Jurkat, Clone E6-1 (cell line): Measurements from ENCODE around the gene SPEM2.
"Not testable (repeated sequence)": the region's sequence is repeated elsewhere in the genome, so short reads cannot be mapped to it uniquely, and the experiment has no call there.

Experiments used
- DNase-seq: peaks from one replicate; pipeline ENCODE4 v3.0.0-alpha.2; 2011; ENCODE audit warnings: low read depth, low spot score
- H3K4me3 ChIP-seq: 2 replicates; pipeline ENCODE4 v1.5.1; 2011; ENCODE audit warnings: mild to moderate bottlenecking, low read length, control low read depth, moderate library complexity

SPEM2 gene

GRCh38 chr17:7465597-7466275 lies 40.3 kb downstream of the SPEM2 start:
- no peak for DNase-seq
- no peak overlapping the region for H3K4me3 ChIP-seq

GRCh38 chr17:7466318-7466638 lies 40.9 kb downstream of the SPEM2 start:
- no peak overlapping the region for H3K4me3 ChIP-seq

DNA sequence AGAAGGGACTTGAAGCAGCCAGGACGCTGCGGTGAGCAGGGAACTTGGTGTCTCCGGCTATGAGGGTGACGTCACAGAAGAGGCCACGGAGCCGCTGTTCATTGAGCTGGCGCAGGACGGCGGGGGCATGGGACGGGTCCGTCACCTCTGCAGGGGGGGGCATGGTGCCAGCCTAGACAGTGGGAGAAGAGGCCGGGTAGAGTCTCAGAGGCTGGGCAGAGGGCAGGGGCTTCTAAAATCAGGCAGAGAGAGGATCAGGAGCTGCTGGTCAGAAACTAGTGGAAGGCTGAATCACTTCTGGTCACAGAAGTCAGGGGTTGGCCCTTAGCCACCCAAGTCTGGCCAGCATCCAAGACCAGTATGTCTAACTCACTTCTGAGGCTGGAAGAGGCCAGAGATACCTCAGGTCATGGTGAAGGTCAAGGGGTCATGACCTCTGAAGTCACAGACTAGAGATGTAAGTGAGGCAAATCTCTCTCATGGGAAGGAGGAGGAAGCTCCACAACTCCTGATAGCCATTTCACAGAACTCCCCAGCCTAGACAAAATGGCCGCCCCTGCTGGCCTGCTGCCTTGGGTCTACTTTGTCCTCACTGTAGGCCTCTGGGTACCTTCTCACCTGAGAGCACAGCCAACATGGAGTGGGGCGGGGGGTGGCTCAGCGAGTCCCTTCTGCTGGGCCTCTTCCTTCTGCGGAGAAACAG lies 41.4 kb downstream of the SPEM2 start:
- DNase-seq: no peak
- H3K4me3 ChIP-seq: no peak overlapping the region

More at GRCh38 chr17:7466318-7466638, 40.9 kb downstream of the SPEM2 start:
- DNase-seq: no peak

DNA sequence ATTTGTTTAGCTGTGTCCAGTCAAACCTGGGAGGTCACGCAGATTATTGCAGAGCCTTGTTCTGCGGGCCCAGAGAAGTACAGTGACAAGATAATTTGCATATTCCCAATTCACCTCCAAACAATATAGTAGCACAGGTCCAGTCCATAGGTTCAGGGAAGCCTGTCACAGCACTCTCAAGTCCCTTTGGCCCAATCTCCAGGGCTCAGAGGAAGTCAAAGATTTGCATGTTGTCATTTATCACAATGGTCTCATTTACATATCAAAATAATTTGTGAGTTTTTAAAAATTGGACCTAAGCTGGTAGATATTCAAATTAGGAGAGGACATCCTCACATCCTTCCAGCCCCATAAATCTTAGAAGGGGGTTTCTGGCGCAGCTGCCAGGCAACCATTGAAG lies 42.1 kb downstream of the SPEM2 start:
- no peak for DNase-seq
- H3K4me3 ChIP-seq: no peak overlapping the region

DNA sequence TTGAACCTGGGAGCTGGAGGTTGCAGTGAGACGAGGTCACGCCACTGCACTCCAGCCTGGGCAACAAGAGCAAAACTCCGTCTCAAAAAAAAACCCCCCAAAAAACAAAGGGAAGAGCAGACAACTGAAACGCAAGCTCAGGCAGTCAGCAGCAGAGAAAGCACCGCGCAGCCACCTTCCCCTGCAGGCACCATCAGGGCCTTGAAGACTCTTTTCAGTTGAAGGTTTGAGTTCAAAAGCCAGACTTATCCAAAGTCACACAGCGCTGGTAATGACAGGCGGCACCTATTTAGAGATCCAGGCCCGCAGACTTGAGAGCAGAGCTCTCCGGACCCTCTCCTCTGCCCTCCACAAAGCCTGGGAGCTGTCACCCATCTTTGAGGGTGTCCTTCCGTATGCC lies 42.9 kb downstream of the SPEM2 start:
- DNase-seq: no peak
- no peak overlapping the region for H3K4me3 ChIP-seq

DNA sequence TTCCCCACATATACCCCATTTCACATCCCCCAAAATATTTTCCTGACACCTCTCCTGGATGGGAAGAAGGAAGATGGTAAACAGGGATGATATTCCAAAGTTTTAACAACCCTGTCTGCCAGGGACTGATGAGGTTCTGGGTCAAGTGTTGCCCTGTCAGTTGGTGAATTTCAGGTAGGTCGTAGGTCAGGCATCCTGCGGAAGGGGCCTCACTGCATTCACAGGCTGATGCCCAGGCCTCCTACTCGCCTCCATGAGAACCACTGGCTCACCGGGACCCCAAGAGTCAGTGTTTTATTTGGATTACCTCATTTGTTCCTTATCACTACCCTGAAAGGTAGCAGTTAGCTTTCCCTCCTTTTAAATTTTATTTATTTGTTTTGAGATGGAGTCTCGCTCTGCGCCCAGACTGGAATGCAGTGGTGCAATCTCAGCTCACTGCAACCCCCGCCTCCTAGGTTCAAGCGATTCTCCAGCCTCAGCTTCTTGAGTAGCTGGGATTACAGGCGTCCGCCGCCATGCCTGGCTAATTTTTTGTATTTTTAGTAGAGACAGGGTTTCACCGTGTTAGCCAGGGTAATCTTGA lies 43.5 kb downstream of the SPEM2 start:
- no peak for DNase-seq

DNA sequence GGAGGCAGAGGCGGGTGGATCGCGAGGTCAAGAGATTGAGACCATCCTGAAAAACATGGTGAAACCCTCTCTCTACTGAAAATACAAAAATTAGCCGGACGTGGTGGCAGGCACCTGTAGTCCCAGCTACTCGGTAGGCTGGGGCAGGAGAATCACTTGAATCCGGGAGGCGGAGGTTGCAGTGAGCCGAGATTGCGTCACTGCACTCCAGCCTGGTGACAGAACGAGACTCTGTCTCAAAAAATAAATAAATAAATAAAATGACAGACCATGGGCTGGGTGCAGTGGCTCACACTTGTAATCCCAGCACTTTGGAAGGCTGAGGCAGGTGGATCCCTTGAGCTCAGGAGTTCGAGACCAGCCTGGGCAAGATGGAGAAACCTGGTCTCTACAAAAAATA lies 44.4 kb downstream of the SPEM2 start:
- H3K4me3 ChIP-seq, DNase-seq: not testable (repeated sequence)

More for the DNA sequence above, 43.5 kb downstream of the SPEM2 start:
- no peak overlapping the region for H3K4me3 ChIP-seq

GRCh38 chr17:7470457-7470973 lies 45.1 kb downstream of the SPEM2 start:
- H3K4me3 ChIP-seq, DNase-seq: not testable (repeated sequence)

DNA sequence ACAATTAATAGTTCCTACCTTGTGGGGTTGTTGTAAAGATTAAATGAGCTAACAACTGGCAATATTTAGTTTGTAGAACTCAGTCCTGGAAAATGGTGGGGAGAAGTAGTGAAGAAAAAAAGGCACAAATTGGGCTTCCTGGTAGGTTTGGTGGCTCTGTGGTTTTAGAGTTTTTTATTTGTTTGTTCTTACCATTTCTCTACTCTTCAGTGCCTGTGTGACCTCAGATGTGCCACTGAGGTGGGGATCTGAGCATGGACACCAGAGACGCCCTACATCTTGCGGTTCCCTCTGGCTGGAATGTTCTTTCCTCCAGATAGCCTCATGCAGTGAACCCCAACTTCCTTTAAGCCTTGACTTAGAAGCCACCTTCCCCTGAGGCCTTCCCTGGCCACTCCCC lies 46.3 kb downstream of the SPEM2 start:
- no peak overlapping the region for H3K4me3 ChIP-seq
- no peak for DNase-seq

DNA sequence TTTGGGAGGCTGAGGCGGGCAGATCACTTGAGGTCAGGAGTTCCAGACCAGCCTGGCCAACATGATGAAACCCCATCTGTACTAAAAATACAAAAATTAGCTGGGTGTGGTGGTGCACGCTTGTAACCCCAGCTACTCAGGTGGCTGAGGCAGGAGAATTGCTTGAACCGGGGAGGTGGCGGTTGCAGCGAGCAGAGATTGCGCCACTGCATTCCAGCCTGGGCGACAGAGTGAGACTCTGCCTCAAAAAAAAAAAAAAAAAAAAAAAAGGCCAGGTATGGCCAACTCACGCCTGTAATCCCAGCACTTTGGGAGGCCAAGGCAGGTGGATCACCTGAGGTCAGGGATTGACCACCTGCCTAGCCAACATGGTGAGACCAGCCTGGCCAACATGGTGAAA lies 49.4 kb downstream of the SPEM2 start:
- not testable (repeated sequence) for DNase-seq, H3K4me3 ChIP-seq

- no peak overlapping the region for H3K4me3 ChIP-seq
- DNase-seq: no peak
Observed at GRCh38 chr17:7475764-7476422, 50.5 kb downstream of the SPEM2 start.

GRCh38 chr17:7476494-7476893 lies 51.1 kb downstream of the SPEM2 start:
- DNase-seq: no peak
- no peak overlapping the region for H3K4me3 ChIP-seq

GRCh38 chr17:7476951-7477350 lies 51.5 kb downstream of the SPEM2 start:
- DNase-seq: no peak
- H3K4me3 ChIP-seq: no peak overlapping the region
